IMR-90 (cell line): ENCODE measurements around the gene RFPL4A. TPM values are rescaled to one million over a fixed set of nuclear protein-coding genes. Genes with fewer than 3 reads are reported as not detected.

Experiments used
- ATAC-seq: fragments of 200-7000 bp; cut with Tn5 transposase; 2 replicates; pipeline ENCODE4 v1.9.1; 2020; ENCODE audit warnings: low read depth, mild to moderate bottlenecking, moderate library complexity
- BruUV-seq: library from RNA; stranded (reverse); fragments of 400-500 nt; replicated peaks from 2 replicates; lab custom pipeline; 2021; lab: Mats Ljungman, UMichigan
- CTCF ChIA-PET: fragments of 300-600 bp; formaldehyde crosslinking; extraction: SDS; loops from one replicate; lab custom pipeline; 2021; ENCODE audit warnings: antibody characterized with exemption; lab: Yijun Ruan, JAX
- POLR2A ChIA-PET: fragments of 300-600 bp; sonication (Branson Sonifier 250); formaldehyde crosslinking; loops from one replicate; lab custom pipeline; 2022; ENCODE audit warnings: antibody characterized with exemption; ENCODE audit not compliant: unreplicated experiment; lab: Charles Lee
- DNase-seq: peaks from one replicate; pipeline ENCODE4 v3.0.0; 2013
- H2AFZ ChIP-seq: replicated peaks from 2 replicates; pipeline ENCODE3; 2013; ENCODE audit warnings: low read length, mild to moderate bottlenecking; ENCODE audit not compliant: poor library complexity
- H2AK5ac ChIP-seq: 2 replicates; pipeline ENCODE4 v1.6.1; 2013; ENCODE audit warnings: low read depth, low read length, inconsistent platforms
- H2AK9ac ChIP-seq: replicated peaks from 2 replicates; pipeline ENCODE3; 2013; ENCODE audit warnings: mild to moderate bottlenecking, low read depth, low read length, moderate library complexity; ENCODE audit not compliant: poor library complexity
- H2BK120ac ChIP-seq: 2 replicates; pipeline ENCODE4 v1.6.1; 2013; ENCODE audit warnings: low read depth, low read length, inconsistent platforms
- H2BK15ac ChIP-seq: 3 replicates; pipeline ENCODE4 v1.6.1; 2013; ENCODE audit warnings: low read depth, low read length, inconsistent platforms
- H2BK20ac ChIP-seq: 2 replicates; pipeline ENCODE4 v1.6.1; 2013; ENCODE audit warnings: low read depth, mild to moderate bottlenecking, inconsistent platforms, low read length, moderate library complexity
- H2BK5ac ChIP-seq: 2 replicates; pipeline ENCODE4 v1.6.1; 2013; ENCODE audit warnings: mild to moderate bottlenecking, low read depth, low read length, inconsistent platforms; ENCODE audit not compliant: poor library complexity, severe bottlenecking
- H3K14ac ChIP-seq: replicated peaks from 2 replicates; pipeline ENCODE4 v1.6.1; 2013; ENCODE audit warnings: low read depth, low read length, inconsistent platforms
- H3K18ac ChIP-seq: 2 replicates; pipeline ENCODE4 v1.6.1; 2013; ENCODE audit warnings: low read depth, low read length, control low read depth
- H3K23ac ChIP-seq: 2 replicates; pipeline ENCODE4 v1.6.1; 2013; ENCODE audit warnings: low read depth, low read length, inconsistent platforms
- H3K27ac ChIP-seq: 2 replicates; pipeline ENCODE4 v1.5.1; 2013; ENCODE audit warnings: mild to moderate bottlenecking, control low read depth, low read length; ENCODE audit not compliant: insufficient read depth
- H3K27me3 ChIP-seq: 2 replicates; pipeline ENCODE4 v1.6.1; 2013; ENCODE audit warnings: low read length; ENCODE audit not compliant: control insufficient read depth, insufficient read depth
- H3K36me3 ChIP-seq: 2 replicates; pipeline ENCODE4 v1.6.1; 2013; ENCODE audit warnings: low read length, mixed read lengths; ENCODE audit not compliant: control insufficient read depth, insufficient read depth
- H3K4ac ChIP-seq: 2 replicates; pipeline ENCODE4 v1.6.1; 2013; ENCODE audit warnings: low read depth, low read length, inconsistent platforms
- H3K4me1 ChIP-seq: 2 replicates; pipeline ENCODE4 v1.6.1; 2013; ENCODE audit warnings: low read length, mixed read lengths; ENCODE audit not compliant: control insufficient read depth, insufficient read depth
- H3K4me2 ChIP-seq: 2 replicates; pipeline ENCODE4 v1.6.1; 2013; ENCODE audit warnings: low read depth, mild to moderate bottlenecking, control low read depth, low read length, moderate library complexity
- H3K4me3 ChIP-seq: 2 replicates; pipeline ENCODE4 v1.5.1; 2013; ENCODE audit warnings: low read depth, mild to moderate bottlenecking, control low read depth, low read length, moderate library complexity; ENCODE audit not compliant: insufficient read depth
- H3K56ac ChIP-seq: 2 replicates; pipeline ENCODE4 v1.6.1; 2013; ENCODE audit warnings: low read length, inconsistent platforms; ENCODE audit not compliant: insufficient read depth; ENCODE audit errors: extremely low read depth
- H3K79me1 ChIP-seq, 2 experiments: 2 replicates each; pipeline ENCODE4 v1.6.1; 2013; ENCODE audit warnings: low read length in 2 of 2, inconsistent platforms in 1 of 2, low read depth in 1 of 2
- H3K9ac ChIP-seq: 2 replicates; pipeline ENCODE4 v1.6.1; 2013; ENCODE audit warnings: low read depth, low read length, control low read depth
- H3K9me1 ChIP-seq: 2 replicates; pipeline ENCODE4 v1.6.1; 2013; ENCODE audit warnings: low read length, inconsistent platforms; ENCODE audit not compliant: insufficient read depth
- H3K9me3 ChIP-seq: 2 replicates; pipeline ENCODE4 v1.6.1; 2013; ENCODE audit warnings: low read length; ENCODE audit not compliant: control insufficient read depth, insufficient read depth
- H4K20me1 ChIP-seq: 2 replicates; pipeline ENCODE4 v1.6.1; 2013; ENCODE audit warnings: low read length, inconsistent platforms; ENCODE audit not compliant: insufficient read depth
- H4K5ac ChIP-seq: 2 replicates; pipeline ENCODE4 v1.6.1; 2013; ENCODE audit warnings: mild to moderate bottlenecking, low read depth, low read length, control low read depth
- H4K8ac ChIP-seq, 2 experiments: 2 replicates each; pipeline ENCODE4 v1.6.1; 2013; ENCODE audit warnings: low read depth in 2 of 2, low read length in 2 of 2, control low read depth in 1 of 2, inconsistent platforms in 1 of 2
- H4K91ac ChIP-seq: 2 replicates; pipeline ENCODE4 v1.6.1; 2013; ENCODE audit warnings: low read depth, low read length, inconsistent platforms; ENCODE audit not compliant: insufficient read depth
- BHLHE40 ChIP-seq: fragments of 150-350 bp; IDR thresholded peaks from 2 replicates; pipeline ENCODE4 v1.6.1; 2016; ENCODE audit warnings: mild to moderate bottlenecking, low read depth, low read length
- MAFK ChIP-seq: IDR thresholded peaks from 2 replicates; pipeline ENCODE4 v1.6.1; 2012; ENCODE audit warnings: low read depth, low read length, improper control_type of control experiment
- RFX5 ChIP-seq: IDR thresholded peaks from 2 replicates; pipeline ENCODE4 v1.8.0; 2012; ENCODE audit warnings: low read depth, mild to moderate bottlenecking, low read length, moderate library complexity
- USF2 ChIP-seq: fragments of 150-350 bp; IDR thresholded peaks from 2 replicates; pipeline ENCODE4 v1.6.1; 2017; ENCODE audit warnings: mild to moderate bottlenecking, antibody characterized with exemption, low read length, low read depth
- WGBS, 2 experiments: methylation state at CpG; one replicate each; pipeline versions ENCODE4 v1.1.5 to v1.1.7; 2013; ENCODE audit warnings: missing lambda C conversion rate in 2 of 2; ENCODE audit not compliant: insufficient read length in 1 of 2; ENCODE audit errors: extremely low coverage in 2 of 2; 5-methylcytosine and 5-hydroxymethylcytosine counted together
- dilution Hi-C: fragments of 300-500 bp; cut with HindIII; formaldehyde crosslinking; loops from one replicate; pipeline ENCODE4 v1.14.3; 2018; ENCODE audit warnings: low sequenced_read_pairs; ENCODE audit not compliant: unreplicated experiment
- in situ Hi-C: fragments of 300-500 bp; cut with MboI; formaldehyde crosslinking; loops from 3 replicates; pipeline ENCODE4 v1.14.3; 2019; ENCODE audit warnings: low sequenced_read_pairs, inconsistent platforms, mixed read lengths
- intact Hi-C: fragments of 100-400 bp; cut with micrococcal nuclease; formaldehyde crosslinking; loops from 2 replicates; pipeline ENCODE4 v1.10.0; 2022
- polyA plus RNA-seq, 3 experiments: library from polyadenylated mRNA; depleted of rRNA; stranded (reverse); fragments of >200 nt; gene quantifications; 2 replicates each; pipeline ENCODE4 v1.2.3, GENCODE V29; 2012; ENCODE audit warnings: low replicate concordance in 1 of 3
- total RNA-seq: library from RNA; depleted of rRNA; stranded (reverse); fragments of >200 nt; gene quantifications from 2 replicates; pipeline ENCODE4 v1.2.3, GENCODE V29; 2012

The RFPL4A gene
- total and polyA plus RNA-seq, 2 of the 4 experiments (the other 2 are of a cell fraction), result 0.07 TPM; not detected in 1

DNA sequence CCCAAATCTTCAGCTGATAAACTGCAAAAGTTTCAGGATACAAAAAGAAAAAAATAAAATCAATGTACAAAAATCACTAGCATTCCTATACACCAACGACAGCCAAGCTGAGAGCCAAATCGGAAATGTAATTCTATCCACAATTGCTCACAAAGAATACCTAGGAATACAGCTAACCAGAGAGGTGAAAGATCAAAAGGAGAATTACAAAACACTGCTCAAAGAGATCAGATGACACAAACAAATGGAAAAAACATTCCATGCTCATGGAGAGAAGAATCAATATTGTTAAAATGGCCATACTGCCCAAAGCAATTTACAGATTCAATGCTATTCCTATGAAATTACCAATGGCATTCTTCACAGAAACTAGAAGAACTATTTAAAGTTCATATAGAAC is 43.4 kb downstream of the RFPL4A start:
- ATAC-seq, result no peak
- H4K8ac ChIP-seq, result no peak overlapping the region
- H2AFZ ChIP-seq, result no peak overlapping the region
- H4K5ac ChIP-seq, result no peak overlapping the region
- H4K91ac ChIP-seq, result no peak overlapping the region
- H2AK5ac ChIP-seq, result no peak overlapping the region
- H2BK120ac ChIP-seq, result no peak overlapping the region
- H3K4me2 ChIP-seq, result no peak overlapping the region
- no peak overlapping the region for H3K4me3 ChIP-seq
- H3K4ac ChIP-seq, result no peak overlapping the region
- POLR2A ChIA-PET, result no interaction called here
- peaks cover 9% of the 10 kb centered on the region for H3K9me3 ChIP-seq
- no peak overlapping the region for H2BK5ac ChIP-seq
- no CpG with 5 or more reads among the region's 2 CpGs for whole genome bisulfite sequencing, 2 experiments
- H2BK15ac ChIP-seq, result no peak overlapping the region
- in situ Hi-C loops, result no loop called here
- CTCF ChIA-PET, result no interaction called here
- H3K9ac ChIP-seq, result no peak overlapping the region
- no peaks in the 10 kb centered on the region for H3K27me3 ChIP-seq
- intact Hi-C loops, result no loop called here
- no peak overlapping the region for H2AK9ac ChIP-seq
- H3K9me1 ChIP-seq, result no peaks in the 10 kb centered on the region
- no peaks in the 10 kb centered on the region for H4K20me1 ChIP-seq
- no peak for DNase-seq
- H2BK20ac ChIP-seq, result no peak overlapping the region
- BruUV-seq, result no TSS peak
- dilution Hi-C loops, result no loop called here
- H3K27ac ChIP-seq, result no peak overlapping the region
- H3K36me3 ChIP-seq, result no peaks in the 10 kb centered on the region
- H3K18ac ChIP-seq, result no peak overlapping the region
- no peaks in the 10 kb centered on the region for H3K4me1 ChIP-seq
- H3K23ac ChIP-seq, result no peak overlapping the region
- no peak for TF ChIP-seq MAFK
- TF ChIP-seq USF2, result no peak
- TF ChIP-seq BHLHE40, result no peak
- no peak for TF ChIP-seq RFX5
- H3K56ac ChIP-seq, result no peak overlapping the region
- H3K14ac ChIP-seq, result no peak overlapping the region
- H3K79me1 ChIP-seq, result no peaks in the 10 kb centered on the region
